Karpas-422 (cell line): ENCODE results near the gene ZNF658. TPM values are rescaled to one million over a fixed set of nuclear protein-coding genes. Genes with fewer than 3 reads are reported as not detected.
"Not testable (repeated sequence)": the region's sequence is repeated elsewhere in the genome, so short reads cannot be mapped to it uniquely, and the experiment has no call there.

ENCODE experiments used
- DNase-seq: peaks from one replicate; pipeline ENCODE4 v3.0.0-alpha.2; 2015
- H2AFZ ChIP-seq: fragments of 200-600 bp; sonication (generic); 2 replicates; pipeline ENCODE4 v1.6.1; 2014; ENCODE audit warnings: antibody characterized with exemption, low read length, mixed read lengths
- H3K27ac ChIP-seq: fragments of 200-600 bp; sonication (generic); 2 replicates; pipeline ENCODE4 v1.5.1; 2014; ENCODE audit warnings: mild to moderate bottlenecking, low read length, moderate library complexity
- H3K27me3 ChIP-seq: fragments of 200-600 bp; sonication (generic); 2 replicates; pipeline ENCODE4 v1.6.1; 2014; ENCODE audit warnings: low read length, mixed read lengths
- H3K36me3 ChIP-seq: fragments of 200-600 bp; sonication (generic); 2 replicates; pipeline ENCODE4 v1.6.1; 2014; ENCODE audit warnings: low read length, mixed read lengths; ENCODE audit not compliant: insufficient read depth
- H3K4me1 ChIP-seq: fragments of 200-600 bp; sonication (generic); 2 replicates; pipeline ENCODE4 v1.6.1; 2014; ENCODE audit warnings: mild to moderate bottlenecking, low read length, mixed read lengths
- H3K4me2 ChIP-seq: fragments of 200-600 bp; sonication (generic); 2 replicates; pipeline ENCODE4 v1.6.1; 2014; ENCODE audit warnings: low read length, low read depth, mild to moderate bottlenecking; ENCODE audit not compliant: poor library complexity, severe bottlenecking
- H3K4me3 ChIP-seq: fragments of 200-600 bp; sonication (generic); 2 replicates; pipeline ENCODE4 v1.5.1; 2014; ENCODE audit warnings: mild to moderate bottlenecking, antibody characterized with exemption, low read length, mixed read lengths
- H3K79me2 ChIP-seq: fragments of 200-600 bp; sonication (generic); 2 replicates; pipeline ENCODE4 v1.6.1; 2014; ENCODE audit warnings: mild to moderate bottlenecking, low read length, mixed read lengths
- H3K9ac ChIP-seq: fragments of 200-600 bp; sonication (generic); 2 replicates; pipeline ENCODE4 v1.6.0; 2014; ENCODE audit warnings: low read length
- H3K9me2 ChIP-seq: fragments of 200-600 bp; sonication (generic), shearing (Covaris generic); replicated peaks from 2 replicates; pipeline ENCODE4 v1.6.0; 2014; ENCODE audit warnings: mild to moderate bottlenecking, low read length, moderate library complexity; ENCODE audit not compliant: insufficient read depth
- H3K9me3 ChIP-seq: fragments of 300-700, 200-600 bp; sonication (generic); 2 replicates; pipeline ENCODE4 v1.6.1; 2014; ENCODE audit warnings: low read length, mixed read lengths
- H4K20me1 ChIP-seq: fragments of 200-600 bp; sonication (generic); 2 replicates; pipeline ENCODE4 v1.6.1; 2014; ENCODE audit warnings: mild to moderate bottlenecking, antibody characterized with exemption, low read length, low read depth; ENCODE audit not compliant: insufficient read depth
- small RNA-seq: library from RNA; depleted of rRNA; stranded (forward); fragments of <200 nt; gene quantifications from one replicate; pipeline ENCODE3, GENCODE V24; 2014
- total RNA-seq: library from RNA; depleted of rRNA; stranded (reverse); fragments of >200 nt; shearing (Covaris generic); gene quantifications from 2 replicates; pipeline ENCODE4 v1.2.3, GENCODE V29; 2014; ENCODE audit warnings: low replicate concordance; rRNA removed

ZNF658 gene
- total RNA-seq, 1 experiment from 2014 or later: 3.1 TPM

DNA sequence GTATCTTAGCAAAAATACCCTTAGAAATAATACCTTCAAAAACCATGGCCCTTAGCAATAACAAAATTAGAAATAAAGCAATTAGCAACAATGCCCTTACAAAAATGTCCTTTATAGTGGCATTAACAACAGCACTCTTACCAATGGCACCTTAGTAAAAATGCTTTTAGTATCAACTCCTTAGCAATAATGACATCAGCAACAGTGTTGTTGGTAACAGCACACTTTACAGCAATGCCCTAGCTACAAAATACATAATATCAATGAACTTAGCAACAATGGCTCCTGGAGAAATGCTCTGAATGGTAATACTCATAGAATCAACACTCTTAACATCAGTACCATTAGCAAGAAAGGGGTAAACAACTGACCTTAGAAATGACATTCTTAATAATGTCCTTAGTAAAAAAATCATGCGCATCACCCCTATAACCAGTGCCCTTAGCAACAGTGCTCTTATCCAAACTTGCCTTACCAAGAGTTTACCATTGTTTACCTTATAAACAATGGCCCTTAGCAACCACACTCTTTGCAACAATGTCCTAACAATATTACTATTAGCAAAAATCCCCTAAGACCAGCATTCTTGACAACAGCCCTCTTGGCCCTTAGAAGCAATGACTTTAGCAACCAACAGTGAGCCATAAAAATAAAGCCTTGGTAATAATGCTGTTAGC lies 35.8 kb downstream of the ZNF658 start:
- not testable (repeated sequence) for H3K4me3 ChIP-seq, H3K27me3 ChIP-seq, H3K4me1 ChIP-seq, H3K79me2 ChIP-seq, H4K20me1 ChIP-seq, H3K4me2 ChIP-seq, H3K9ac ChIP-seq, DNase-seq, H3K9me2 ChIP-seq, H3K27ac ChIP-seq, H2AFZ ChIP-seq, H3K36me3 ChIP-seq, H3K9me3 ChIP-seq

DNA sequence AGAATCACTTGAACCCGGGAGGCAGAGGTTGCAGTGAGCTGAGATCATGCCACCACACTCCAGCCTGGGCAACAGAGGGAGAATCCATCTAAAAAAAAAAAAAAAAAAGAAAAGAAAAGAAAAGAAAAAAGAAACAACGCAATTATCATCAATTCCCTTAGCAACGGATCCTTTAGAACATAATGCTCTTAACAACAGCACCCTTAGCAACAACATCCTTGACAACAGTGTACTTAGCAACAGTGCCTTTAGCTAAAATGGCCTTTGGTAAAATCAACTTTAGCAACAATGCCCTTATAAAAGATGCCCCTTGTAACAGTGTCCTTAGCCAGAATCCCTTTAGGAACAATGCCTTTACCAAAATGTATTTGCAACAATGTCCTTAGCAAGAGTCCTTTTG lies 37.1 kb downstream of the ZNF658 start:
- H3K27ac ChIP-seq, H3K4me3 ChIP-seq, H3K9me2 ChIP-seq, H4K20me1 ChIP-seq, DNase-seq, H3K36me3 ChIP-seq, H2AFZ ChIP-seq, H3K4me2 ChIP-seq, H3K9me3 ChIP-seq, H3K79me2 ChIP-seq, H3K9ac ChIP-seq, H3K27me3 ChIP-seq, H3K4me1 ChIP-seq: not testable (repeated sequence)

GRCh38 chr9:66938322-66938721 lies 37.8 kb downstream of the ZNF658 start:
- not testable (repeated sequence) for H3K4me1 ChIP-seq, DNase-seq, H3K4me2 ChIP-seq, H4K20me1 ChIP-seq, H2AFZ ChIP-seq, H3K4me3 ChIP-seq, H3K9ac ChIP-seq, H3K27ac ChIP-seq, H3K9me2 ChIP-seq, H3K9me3 ChIP-seq, H3K36me3 ChIP-seq, H3K79me2 ChIP-seq, H3K27me3 ChIP-seq

DNA sequence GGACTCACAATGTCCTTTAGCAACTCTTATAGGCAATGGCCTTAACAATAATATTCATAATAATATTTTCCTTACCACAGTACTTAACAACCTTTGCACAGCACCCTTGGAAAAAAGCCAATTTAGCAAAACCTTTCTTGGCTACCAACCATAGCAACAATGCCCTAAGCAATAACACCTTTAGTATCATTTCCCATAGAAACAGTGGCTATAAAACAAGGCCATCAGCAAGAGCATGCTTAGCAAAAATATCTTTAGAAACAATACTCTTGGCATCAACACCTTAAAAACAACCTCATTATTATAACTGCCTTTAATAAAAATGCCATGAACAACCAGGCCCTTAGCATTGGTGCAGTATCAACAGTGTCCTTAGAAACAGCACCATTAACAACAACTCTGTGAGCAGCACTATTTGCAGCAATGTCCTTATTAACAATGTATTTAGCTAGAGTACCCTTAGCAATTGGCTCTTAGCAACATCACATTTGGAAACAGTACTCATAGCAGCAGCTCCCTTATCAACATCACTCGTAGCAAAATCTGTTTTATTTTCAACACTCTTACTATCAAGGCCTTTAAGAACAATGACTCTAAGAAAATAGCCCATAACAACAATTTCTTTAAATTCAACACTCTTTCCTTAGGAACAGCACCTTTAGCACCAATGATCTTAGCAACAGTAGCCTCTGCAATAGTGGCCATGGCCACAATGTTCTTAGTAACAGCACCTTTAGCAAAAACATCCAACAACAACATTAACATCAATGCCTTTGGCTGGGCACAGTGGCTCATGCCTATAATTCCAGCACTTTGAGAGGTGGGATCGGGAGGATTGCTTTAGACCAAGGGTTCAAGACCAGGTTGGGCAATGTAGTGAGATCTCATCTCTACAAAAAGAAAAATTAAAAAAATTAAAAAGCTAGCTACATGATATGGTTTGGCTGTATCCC lies 39.6 kb downstream of the ZNF658 start:
- not testable (repeated sequence) for H4K20me1 ChIP-seq, H3K9ac ChIP-seq, H3K9me2 ChIP-seq, H3K4me3 ChIP-seq, H3K4me1 ChIP-seq, H3K36me3 ChIP-seq, DNase-seq, H3K27ac ChIP-seq, H3K4me2 ChIP-seq, H2AFZ ChIP-seq, H3K9me3 ChIP-seq, H3K27me3 ChIP-seq, H3K79me2 ChIP-seq

- H3K79me2 ChIP-seq, H3K9me3 ChIP-seq, H3K27ac ChIP-seq, H3K36me3 ChIP-seq, H3K4me2 ChIP-seq, H3K4me3 ChIP-seq, H4K20me1 ChIP-seq, H3K4me1 ChIP-seq, H3K27me3 ChIP-seq, DNase-seq, H2AFZ ChIP-seq, H3K9ac ChIP-seq, H3K9me2 ChIP-seq: not testable (repeated sequence)
Measured at GRCh38 chr9:66942400-66943155, 42.1 kb downstream of the ZNF658 start.

DNA sequence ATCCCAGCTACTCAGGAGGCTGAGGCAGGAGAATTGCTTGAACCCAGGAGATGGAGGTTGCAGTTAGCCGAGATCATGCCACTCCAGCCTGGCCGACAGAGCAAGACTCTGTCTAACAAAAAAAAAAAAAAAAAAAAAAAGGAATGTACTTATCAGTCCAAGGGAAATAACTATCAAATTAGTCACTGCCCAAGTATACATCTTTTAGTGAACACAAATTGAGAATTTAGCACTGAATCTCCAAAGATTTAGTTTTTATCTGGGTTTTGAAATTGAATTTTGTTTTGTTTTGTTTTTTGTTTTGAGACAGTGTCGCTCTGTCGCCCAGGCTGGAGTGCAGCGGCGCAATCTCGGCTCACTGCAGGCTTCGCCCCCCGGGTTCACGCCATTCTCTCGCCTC lies 52.1 kb downstream of the ZNF658 start:
- not testable (repeated sequence) for H3K27me3 ChIP-seq, H4K20me1 ChIP-seq, H3K9ac ChIP-seq

More for the DNA sequence above, 52.1 kb downstream of the ZNF658 start:
- not testable (repeated sequence) for H3K9me3 ChIP-seq, DNase-seq, H3K36me3 ChIP-seq, H3K9me2 ChIP-seq, H3K79me2 ChIP-seq, H3K4me2 ChIP-seq, H3K4me3 ChIP-seq, H3K4me1 ChIP-seq, H3K27ac ChIP-seq, H2AFZ ChIP-seq

Small RNA genes within 50 kb of the gene (small RNA-seq; reads per million reads assigned to genes)
- gene AL353770.2: not detected

Other genes starting within 250 kb of the ZNF658 start
- not detected in 2 replicates for gene SPATA31A3, start 91.8 kb downstream of the ZNF658 start, total RNA-seq